ENCODE measurements around the gene ANKS1B.
"Not testable (repeated sequence)": the region's sequence is repeated elsewhere in the genome, so short reads cannot be mapped to it uniquely, and the experiment has no call there.

Gene ANKS1B

GRCh38 chr12:99332936-99333591 is 651.7 kb downstream of the ANKS1B start:
- POLR2A ChIA-PET: no interaction called here
- CTCF ChIA-PET: interaction anchor here (0.9 kb wide), 1 partner anchor 10 kb away, joined by 3 read pairs; no protein-coding TSS in a partner anchor
- TF ChIP-seq CTCF (IDR thresholded peaks at IDR 0.05; ENCODE audit: control extremely low read depth, extremely low read depth, low read depth, missing control alignments): no peak
- DNase-seq (ENCODE audit: extremely low spot score): no peak

- DNase-seq (ENCODE audit: extremely low spot score): no peak
- ChIA-PET POLR2A (no interaction called here), CTCF (interaction anchor here (0.8 kb wide), 1 partner anchor 17 kb away, joined by 3 read pairs; no protein-coding TSS in a partner anchor)
- TF ChIP-seq CTCF (IDR thresholded peaks at IDR 0.05; ENCODE audit: control extremely low read depth, extremely low read depth, low read depth, missing control alignments): no peak
Measured at GRCh38 chr12:99330216-99330615, 654.5 kb downstream of the ANKS1B start.

- CTCF ChIA-PET: interaction anchor here (0.7 kb wide), 1 partner anchor 20 kb away, joined by 3 read pairs; no protein-coding TSS in a partner anchor
- POLR2A ChIA-PET; DNase-seq (ENCODE audit: extremely low spot score): not testable (repeated sequence)
Measured at GRCh38 chr12:99321210-99321609, 663.5 kb downstream of the ANKS1B start.

GRCh38 chr12:99311373-99311772 is 673.4 kb downstream of the ANKS1B start:
- TF ChIP-seq CTCF (IDR thresholded peaks at IDR 0.05; ENCODE audit: control extremely low read depth, extremely low read depth, low read depth, missing control alignments): no peak
- CTCF ChIA-PET: interaction anchor here (1.6 kb wide), 1 partner anchor 14 kb away, joined by 4 read pairs; no protein-coding TSS in a partner anchor
- POLR2A ChIA-PET: no interaction called here
- no peak for DNase-seq (ENCODE audit: extremely low spot score)

- no peak for TF ChIP-seq CTCF (IDR thresholded peaks at IDR 0.05; ENCODE audit: control extremely low read depth, extremely low read depth, low read depth, missing control alignments)
- ChIA-PET POLR2A (no interaction called here), CTCF (interaction anchor here (1.6 kb wide), 1 partner anchor 14 kb away, joined by 7 read pairs; no protein-coding TSS in a partner anchor)
- no peak for DNase-seq (ENCODE audit: extremely low spot score)
Measured at GRCh38 chr12:99309812-99310211, 674.9 kb downstream of the ANKS1B start.

GRCh38 chr12:99302874-99303273 is 681.9 kb downstream of the ANKS1B start:
- POLR2A ChIA-PET: no interaction called here
- no peak for TF ChIP-seq CTCF (IDR thresholded peaks at IDR 0.05; ENCODE audit: control extremely low read depth, extremely low read depth, low read depth, missing control alignments)
- no peak for DNase-seq (ENCODE audit: extremely low spot score)
- CTCF ChIA-PET: no interaction called here

GRCh38 chr12:99287136-99287535 is 697.6 kb downstream of the ANKS1B start:
- DNase-seq (ENCODE audit: extremely low spot score): no peak

More at GRCh38 chr12:99287136-99287535, 697.6 kb downstream of the ANKS1B start:
- CTCF ChIA-PET: no interaction called here
- POLR2A ChIA-PET: no interaction called here
- TF ChIP-seq CTCF (IDR thresholded peaks at IDR 0.05; ENCODE audit: control extremely low read depth, extremely low read depth, low read depth, missing control alignments): no peak

Measured in GM10248 (cell line).